ENCODE measurements around the gene PLCL2.

The PLCL2 gene

GRCh38 chr3:16912400-16913263 lies 27.9 kb downstream of the PLCL2 start:
- DNase-seq (ENCODE audit: extremely low read depth, low read depth), result no peak
- no peak overlapping the region for H3K4me3 ChIP-seq (replicated peaks; ENCODE audit: low read depth, low read length)
- no peak for TF ChIP-seq CTCF (IDR thresholded peaks at IDR 0.05; ENCODE audit: low read depth, low read length, missing control alignments)

DNA sequence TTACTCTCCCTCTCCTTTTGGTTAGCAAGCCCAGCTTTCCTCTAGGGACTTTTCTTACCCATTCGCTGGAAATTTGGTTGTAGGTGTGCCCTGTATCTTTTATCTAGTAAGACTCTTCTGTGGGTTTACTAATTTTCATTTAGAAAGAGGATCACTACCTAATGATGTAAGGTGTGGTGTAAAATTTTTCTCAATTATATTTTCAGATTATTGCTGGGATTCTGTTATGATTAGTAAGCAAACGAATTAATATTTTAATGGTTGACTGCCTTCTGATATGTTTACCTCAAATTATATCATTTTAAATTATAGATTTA lies 28.5 kb downstream of the PLCL2 start:
- DNase-seq (ENCODE audit: extremely low read depth, low read depth), result no peak
- no peak overlapping the region for H3K4me3 ChIP-seq (replicated peaks; ENCODE audit: low read depth, low read length)
- no peak for TF ChIP-seq CTCF (IDR thresholded peaks at IDR 0.05; ENCODE audit: low read depth, low read length, missing control alignments)

GRCh38 chr3:16916840-16917239 lies 32.1 kb downstream of the PLCL2 start:
- H3K4me3 ChIP-seq (replicated peaks; ENCODE audit: low read depth, low read length), result no peak overlapping the region
- no peak for DNase-seq (ENCODE audit: extremely low read depth, low read depth)
- TF ChIP-seq CTCF (IDR thresholded peaks at IDR 0.05; ENCODE audit: low read depth, low read length, missing control alignments), result no peak

DNA sequence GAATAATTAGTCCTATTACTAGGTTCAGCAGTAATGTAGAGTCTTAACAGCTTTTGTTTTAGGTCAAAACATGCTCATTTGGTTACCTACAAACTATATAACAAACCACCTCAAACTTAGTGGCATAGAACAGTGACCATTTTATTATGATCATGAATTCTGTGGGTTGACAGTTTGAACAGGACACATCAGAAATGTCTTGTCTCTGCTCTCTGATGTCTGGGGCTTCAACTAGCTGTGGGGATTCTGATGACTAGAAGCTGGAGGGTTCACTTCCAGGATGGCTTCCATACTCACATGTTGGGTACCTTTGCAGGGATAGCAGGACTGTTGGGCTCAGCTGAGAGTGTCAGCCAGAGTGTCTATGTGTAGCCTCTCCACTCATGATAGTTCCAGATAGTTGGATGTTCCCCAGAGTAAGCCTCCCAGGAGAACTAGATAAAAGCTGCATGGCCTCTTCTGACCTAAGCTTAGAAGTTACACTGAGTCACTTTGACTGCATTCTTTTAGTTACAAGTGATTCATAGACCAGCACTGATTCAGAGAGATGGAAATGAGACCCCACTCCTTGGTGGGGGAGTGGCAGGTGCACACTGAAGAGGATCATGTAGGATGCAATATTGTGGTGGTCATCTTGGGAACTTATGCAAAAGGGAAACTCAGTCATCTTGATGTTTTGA lies 32.6 kb downstream of the PLCL2 start:
- DNase-seq (ENCODE audit: extremely low read depth, low read depth), result no peak
- H3K4me3 ChIP-seq (replicated peaks; ENCODE audit: low read depth, low read length), result no peak overlapping the region
- no peak for TF ChIP-seq CTCF (IDR thresholded peaks at IDR 0.05; ENCODE audit: low read depth, low read length, missing control alignments)

DNA sequence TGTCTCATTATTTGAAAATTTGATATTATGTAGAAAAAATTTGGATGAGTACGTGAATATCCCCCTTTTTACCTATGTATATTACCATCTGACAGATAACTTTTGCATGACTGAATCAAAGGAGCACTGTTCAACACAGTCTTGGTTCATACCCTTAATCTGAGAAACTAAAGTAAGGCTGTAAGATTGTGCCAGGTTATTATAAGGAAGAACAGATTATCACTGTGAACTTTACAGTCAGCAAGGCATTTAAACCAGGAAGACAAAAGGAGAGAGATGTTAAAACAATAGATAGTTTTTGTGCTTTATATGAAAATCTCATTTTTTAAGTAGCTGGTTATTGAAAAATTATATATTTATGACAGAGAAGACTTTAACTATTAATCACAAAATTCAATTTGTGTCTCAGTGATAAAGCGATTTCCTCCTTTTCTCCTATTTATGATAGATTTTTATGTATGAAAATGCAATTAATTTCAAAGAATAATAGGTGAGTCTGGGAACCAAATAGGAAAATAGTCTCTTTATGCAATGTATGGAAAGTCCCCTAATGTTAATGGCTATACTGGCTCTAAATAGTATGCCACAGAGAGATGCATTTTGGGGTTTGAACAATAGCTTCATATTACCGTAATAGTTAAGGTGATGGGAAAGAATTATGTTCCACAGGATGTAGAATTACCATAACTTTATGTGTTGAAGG lies 33.4 kb downstream of the PLCL2 start:
- DNase-seq (ENCODE audit: extremely low read depth, low read depth), result no peak
- H3K4me3 ChIP-seq (replicated peaks; ENCODE audit: low read depth, low read length), result no peak overlapping the region
- no peak for TF ChIP-seq CTCF (IDR thresholded peaks at IDR 0.05; ENCODE audit: low read depth, low read length, missing control alignments)

GRCh38 chr3:16918683-16919025 lies 33.9 kb downstream of the PLCL2 start:
- TF ChIP-seq CTCF (IDR thresholded peaks at IDR 0.05; ENCODE audit: low read depth, low read length, missing control alignments), result no peak
- no peak for DNase-seq (ENCODE audit: extremely low read depth, low read depth)
- H3K4me3 ChIP-seq (replicated peaks; ENCODE audit: low read depth, low read length), result no peak overlapping the region

Measured in HFF-Myc (cell line).